CD4-positive, alpha-beta T cell treated with Interleukin-6 for 4 hours (primary cell): ENCODE measurements around the gene KCNAB2.
"Not testable (repeated sequence)": the region's sequence is repeated elsewhere in the genome, so short reads cannot be mapped to it uniquely, and the experiment has no call there.

Experiments
- DNase-seq: peaks from one replicate; pipeline ENCODE4 v3.0.0-alpha.2; 2020; ENCODE audit warnings: mixed read lengths

The KCNAB2 gene

DNA sequence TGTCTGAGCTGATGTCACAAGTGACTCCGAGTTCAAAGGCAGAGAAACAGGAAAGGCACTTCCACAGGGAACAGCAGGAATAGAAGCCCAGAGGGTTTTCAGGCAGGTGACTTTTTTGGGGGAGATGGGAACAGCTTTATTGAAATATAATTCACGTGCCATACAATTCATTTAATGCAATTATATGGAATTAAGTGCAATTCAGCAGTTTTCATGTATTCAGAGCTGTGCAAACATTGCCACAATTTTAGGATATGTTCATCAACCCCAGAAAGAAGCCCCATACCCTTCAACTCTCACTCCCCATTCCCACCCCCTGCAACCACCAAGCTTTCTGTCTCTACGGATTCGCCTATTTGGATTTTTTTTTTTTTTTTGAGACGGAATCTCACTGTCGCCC is 17.0 kb downstream of the KCNAB2 start:
- DNase-seq: no peak

- DNase-seq: not testable (repeated sequence)
Observed at GRCh38 chr1:6063532-6064053, 17.9 kb downstream of the KCNAB2 start.

GRCh38 chr1:6065093-6065858 is 19.6 kb downstream of the KCNAB2 start:
- no peak for DNase-seq

- no peak for DNase-seq
Observed at GRCh38 chr1:6066680-6067079, 21.0 kb downstream of the KCNAB2 start.

GRCh38 chr1:6068073-6068472 is 22.4 kb downstream of the KCNAB2 start:
- no peak for DNase-seq

GRCh38 chr1:6068932-6069331 is 23.2 kb downstream of the KCNAB2 start:
- no peak for DNase-seq

GRCh38 chr1:6069573-6069972 is 23.9 kb downstream of the KCNAB2 start:
- no peak for DNase-seq

DNA sequence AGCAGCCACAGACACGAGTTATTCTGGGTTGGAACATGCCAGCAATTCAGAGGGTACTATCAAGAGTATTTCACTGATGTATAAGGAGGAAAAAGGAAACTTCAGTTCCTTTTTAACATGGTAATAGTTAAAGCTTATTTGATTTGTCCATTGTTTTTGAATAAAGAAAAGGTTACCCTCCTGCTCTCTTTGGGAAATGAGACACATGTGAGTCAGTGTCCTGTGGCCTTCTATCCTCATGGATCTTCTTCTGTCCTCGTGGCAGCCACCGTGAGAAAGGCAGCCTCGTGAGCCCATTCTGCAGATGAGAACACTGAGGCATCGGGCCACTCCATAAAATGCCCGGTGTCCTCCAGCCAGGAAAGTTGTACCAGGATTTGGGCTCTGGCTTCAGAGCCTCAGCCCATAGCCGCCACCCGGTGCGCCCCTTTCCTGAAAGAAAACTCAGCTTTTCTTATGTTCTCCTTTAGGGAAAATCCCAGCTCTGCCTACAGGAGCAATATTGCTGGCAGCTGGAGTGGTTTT is 24.8 kb downstream of the KCNAB2 start:
- no peak for DNase-seq

DNA sequence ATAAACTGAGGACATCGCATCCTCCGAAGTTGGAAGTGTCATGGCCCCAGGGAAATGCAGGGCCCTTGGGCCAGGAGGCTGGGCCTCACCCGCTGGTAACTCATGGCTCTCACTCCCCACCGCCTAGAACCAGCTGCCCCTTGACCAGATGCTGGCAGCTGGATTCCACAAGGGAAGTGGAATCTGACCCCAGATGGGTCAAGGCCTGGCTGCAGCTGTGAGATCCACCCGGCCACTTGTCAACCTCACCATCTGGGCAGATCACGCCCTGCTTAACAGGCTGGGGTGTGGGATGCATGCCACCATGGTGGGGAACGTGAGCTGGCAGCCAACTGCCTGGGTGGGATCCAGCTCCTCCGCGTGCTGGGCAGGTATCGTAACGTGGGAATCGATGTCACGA is 25.5 kb downstream of the KCNAB2 start:
- DNase-seq: no peak

DNA sequence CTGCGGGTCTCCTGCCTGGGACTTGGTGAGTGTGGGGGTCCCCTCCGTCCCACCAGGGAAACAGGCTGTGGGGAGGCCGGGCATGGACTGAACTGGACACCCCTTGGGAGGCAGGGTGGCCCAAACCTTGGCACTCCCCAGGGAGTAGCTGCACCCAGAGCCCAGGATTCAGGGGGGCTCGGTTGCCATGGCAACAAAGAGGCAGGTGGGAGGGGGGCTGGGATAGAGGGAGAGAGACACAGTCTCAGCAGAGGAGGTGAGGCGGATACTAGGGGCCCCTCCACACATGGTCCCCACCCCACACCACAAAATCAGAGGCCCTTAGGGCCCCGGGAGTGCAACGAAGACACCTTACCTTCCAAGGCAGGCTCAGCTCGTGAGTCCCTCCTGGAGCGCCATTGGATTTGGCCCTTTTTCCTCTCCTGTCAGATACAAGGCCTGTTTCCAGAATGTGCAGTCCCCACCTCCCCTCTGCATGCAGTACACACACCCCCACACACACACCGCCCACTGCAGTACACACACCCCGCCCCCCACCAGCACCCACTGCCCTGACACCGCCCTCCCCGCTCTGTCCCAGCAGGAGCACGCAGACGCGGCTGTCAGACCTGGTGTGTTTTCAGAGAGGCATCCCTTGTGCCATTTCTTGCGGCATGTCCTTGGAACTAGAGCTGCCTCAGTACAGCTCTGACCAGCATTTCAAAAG is 27.2 kb downstream of the KCNAB2 start:
- no peak for DNase-seq

- no peak for DNase-seq
Observed at GRCh38 chr1:6073480-6074053, 27.9 kb downstream of the KCNAB2 start.

DNA sequence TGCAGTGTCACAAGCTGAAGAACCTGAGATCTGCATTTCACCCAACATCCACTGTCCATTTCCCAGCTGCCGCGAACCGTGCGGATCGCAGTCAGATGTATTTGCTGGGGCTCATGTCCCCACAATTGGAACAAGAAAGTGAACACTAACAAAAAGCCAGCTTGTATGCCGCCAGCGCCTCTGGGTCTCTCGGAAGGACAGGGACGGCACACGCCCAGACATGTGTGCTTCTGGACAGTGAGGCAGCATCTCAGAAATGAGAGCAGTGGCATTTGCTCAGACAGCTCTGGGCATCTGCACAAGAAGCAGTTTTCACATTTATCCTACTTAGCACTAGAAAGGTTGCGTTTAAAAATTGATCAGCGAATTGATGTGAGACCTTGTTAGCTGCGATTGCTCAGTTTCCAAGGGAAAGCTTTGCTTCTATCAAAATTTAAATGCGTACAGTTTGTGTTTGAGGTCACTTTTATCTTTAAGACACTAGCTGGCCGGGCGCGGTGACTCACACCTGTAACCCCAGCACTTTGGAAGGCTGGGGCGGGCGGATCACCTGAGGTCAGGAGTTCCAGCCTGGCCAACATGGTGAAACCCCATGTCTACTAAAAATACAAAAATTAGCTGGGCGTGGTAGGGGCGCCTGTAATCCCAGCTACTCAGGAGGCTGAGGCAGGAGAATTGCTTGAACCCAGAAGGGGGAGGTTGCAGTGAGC is 28.7 kb downstream of the KCNAB2 start:
- no peak for DNase-seq

DNA sequence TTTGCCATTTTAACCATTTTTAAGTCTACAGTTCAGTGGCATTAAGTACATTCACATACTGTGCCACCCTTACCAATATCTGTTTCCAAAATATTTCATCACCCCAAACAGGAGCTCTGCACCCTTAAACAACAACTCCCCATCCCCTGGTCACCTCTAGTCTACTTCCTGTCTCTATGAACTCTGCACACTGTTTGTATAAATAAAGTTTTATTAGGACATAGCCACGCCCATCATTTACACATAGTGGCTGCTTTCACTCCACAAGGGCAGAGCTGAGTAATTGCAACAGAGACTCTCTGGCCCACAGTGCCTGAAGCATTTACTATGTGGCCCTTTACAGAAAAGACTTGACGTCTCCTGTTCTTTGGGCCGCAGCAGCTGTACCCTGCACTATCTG is 30.1 kb downstream of the KCNAB2 start:
- no peak for DNase-seq

DNA sequence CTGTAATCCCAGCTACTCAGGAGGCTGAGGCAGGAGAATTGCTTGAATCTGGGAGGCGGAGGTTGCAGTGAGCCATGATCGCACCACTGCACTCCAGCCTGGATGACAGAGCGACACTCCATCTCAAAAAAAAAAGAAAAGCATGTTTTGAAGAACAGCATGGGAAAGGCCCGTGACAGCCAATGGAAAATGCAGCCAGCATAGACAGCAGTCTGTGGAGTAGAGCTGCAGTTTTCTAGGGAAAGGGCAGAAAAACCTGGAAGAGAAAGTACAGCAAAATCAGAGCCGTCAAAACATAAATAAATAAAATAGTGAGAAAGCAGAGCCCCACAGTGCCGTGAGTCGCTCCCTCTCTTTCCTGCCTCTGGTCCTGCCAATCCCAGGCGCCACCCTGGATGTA is 31.4 kb downstream of the KCNAB2 start:
- not testable (repeated sequence) for DNase-seq

DNA sequence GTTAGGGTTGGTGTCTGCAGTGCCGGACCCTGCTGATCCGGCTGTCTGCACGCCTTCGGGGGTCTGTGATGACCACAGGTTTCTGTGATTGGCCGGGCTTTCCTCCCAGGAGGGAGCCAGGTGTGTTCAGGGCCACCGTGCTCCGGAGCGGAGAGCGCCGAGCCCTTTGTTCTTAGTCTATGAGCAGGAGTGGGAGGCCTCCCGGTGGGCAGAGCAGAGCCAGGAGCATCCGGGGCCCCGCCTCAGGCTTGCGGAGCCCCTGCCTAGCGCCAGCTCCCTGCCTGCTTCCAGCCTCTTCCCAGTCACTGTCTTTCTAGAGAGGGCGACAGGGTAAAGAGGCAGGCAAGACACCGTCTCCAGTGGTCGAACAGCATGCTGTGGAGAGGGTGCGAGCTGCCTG is 31.8 kb downstream of the KCNAB2 start:
- no peak for DNase-seq

GRCh38 chr1:6077919-6078318 is 32.2 kb downstream of the KCNAB2 start:
- no peak for DNase-seq

GRCh38 chr1:6080469-6080868 is 34.8 kb downstream of the KCNAB2 start:
- peak; percentile 15 for DNase-seq

- no peak for DNase-seq
Observed at GRCh38 chr1:6081901-6082300, 36.2 kb downstream of the KCNAB2 start.

- DNase-seq: no peak
Observed at GRCh38 chr1:6082430-6082971, 36.8 kb downstream of the KCNAB2 start.

GRCh38 chr1:6083385-6083784 is 37.7 kb downstream of the KCNAB2 start:
- no peak for DNase-seq

- no peak for DNase-seq
Observed at GRCh38 chr1:6083801-6084446, 38.2 kb downstream of the KCNAB2 start.
